Adrenal gland (tissue), 5 donors: Measurements from ENCODE around the gene BORCS6.

ENCODE experiments used
- POLR2A ChIP-seq, 2 donors: fragments of 450-650 bp; IDR thresholded peaks; one replicate each; pipeline ENCODE4 v1.6.1; 2017; ENCODE audit warnings: antibody characterized with exemption in 2 of 2, mild to moderate bottlenecking in 2 of 2, moderate library complexity in 1 of 2
- TF ChIP-seq, protein P1 (sequence below), 6 experiments: fragments of 450-650 bp in 4 of 6; fragments of 200-600 bp in 2 of 6; sonication (generic) in 1 of 6; IDR thresholded peaks; 1 replicate in 5 of 6; 2 replicates in 1 of 6; pipeline versions ENCODE4 v1.5.1 to v1.8.0; 2016 to 2021; ENCODE audit warnings: antibody characterized with exemption in 6 of 6, mild to moderate bottlenecking in 2 of 6, moderate library complexity in 1 of 6
- donor health status: DM: no; HTN: no; CAD: no.

- TF ChIP-seq, protein P1, sequence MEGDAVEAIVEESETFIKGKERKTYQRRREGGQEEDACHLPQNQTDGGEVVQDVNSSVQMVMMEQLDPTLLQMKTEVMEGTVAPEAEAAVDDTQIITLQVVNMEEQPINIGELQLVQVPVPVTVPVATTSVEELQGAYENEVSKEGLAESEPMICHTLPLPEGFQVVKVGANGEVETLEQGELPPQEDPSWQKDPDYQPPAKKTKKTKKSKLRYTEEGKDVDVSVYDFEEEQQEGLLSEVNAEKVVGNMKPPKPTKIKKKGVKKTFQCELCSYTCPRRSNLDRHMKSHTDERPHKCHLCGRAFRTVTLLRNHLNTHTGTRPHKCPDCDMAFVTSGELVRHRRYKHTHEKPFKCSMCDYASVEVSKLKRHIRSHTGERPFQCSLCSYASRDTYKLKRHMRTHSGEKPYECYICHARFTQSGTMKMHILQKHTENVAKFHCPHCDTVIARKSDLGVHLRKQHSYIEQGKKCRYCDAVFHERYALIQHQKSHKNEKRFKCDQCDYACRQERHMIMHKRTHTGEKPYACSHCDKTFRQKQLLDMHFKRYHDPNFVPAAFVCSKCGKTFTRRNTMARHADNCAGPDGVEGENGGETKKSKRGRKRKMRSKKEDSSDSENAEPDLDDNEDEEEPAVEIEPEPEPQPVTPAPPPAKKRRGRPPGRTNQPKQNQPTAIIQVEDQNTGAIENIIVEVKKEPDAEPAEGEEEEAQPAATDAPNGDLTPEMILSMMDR (IDR thresholded peaks at IDR 0.05): no peak
- peak; percentile 5 to 25 for TF ChIP-seq POLR2A (IDR thresholded peaks at IDR 0.05)
Observed at GRCh38 chr17:8221663-8222379, 31.8 kb upstream of the BORCS6 start.
